Measurements from ENCODE around the gene AFF2.

AFF2 gene

DNA sequence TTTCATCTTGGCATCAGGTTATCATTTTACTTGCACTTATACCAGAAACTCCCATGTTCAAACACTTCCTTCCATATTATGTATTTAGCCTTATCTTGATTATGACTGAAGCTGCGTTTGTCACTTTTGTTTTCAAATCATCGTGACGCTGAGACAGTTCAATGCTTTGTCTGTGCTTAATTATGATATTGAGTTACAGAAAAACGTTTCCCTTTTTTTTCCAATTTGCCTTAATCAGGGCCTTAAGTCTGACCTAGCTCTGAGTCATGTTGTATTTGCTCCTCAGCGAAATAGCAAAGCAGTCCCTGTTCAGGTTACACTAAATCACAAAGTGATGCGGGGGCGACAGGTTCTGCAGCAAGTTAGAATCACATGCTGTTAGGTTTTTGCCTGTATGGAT lies 254.7 kb downstream of the AFF2 start:
- H3K4me3 ChIP-seq (ENCODE audit: low read length), result no peak overlapping the region
- DNase-seq (ENCODE audit: low read depth), result no peak
- TF ChIP-seq, protein P1, sequence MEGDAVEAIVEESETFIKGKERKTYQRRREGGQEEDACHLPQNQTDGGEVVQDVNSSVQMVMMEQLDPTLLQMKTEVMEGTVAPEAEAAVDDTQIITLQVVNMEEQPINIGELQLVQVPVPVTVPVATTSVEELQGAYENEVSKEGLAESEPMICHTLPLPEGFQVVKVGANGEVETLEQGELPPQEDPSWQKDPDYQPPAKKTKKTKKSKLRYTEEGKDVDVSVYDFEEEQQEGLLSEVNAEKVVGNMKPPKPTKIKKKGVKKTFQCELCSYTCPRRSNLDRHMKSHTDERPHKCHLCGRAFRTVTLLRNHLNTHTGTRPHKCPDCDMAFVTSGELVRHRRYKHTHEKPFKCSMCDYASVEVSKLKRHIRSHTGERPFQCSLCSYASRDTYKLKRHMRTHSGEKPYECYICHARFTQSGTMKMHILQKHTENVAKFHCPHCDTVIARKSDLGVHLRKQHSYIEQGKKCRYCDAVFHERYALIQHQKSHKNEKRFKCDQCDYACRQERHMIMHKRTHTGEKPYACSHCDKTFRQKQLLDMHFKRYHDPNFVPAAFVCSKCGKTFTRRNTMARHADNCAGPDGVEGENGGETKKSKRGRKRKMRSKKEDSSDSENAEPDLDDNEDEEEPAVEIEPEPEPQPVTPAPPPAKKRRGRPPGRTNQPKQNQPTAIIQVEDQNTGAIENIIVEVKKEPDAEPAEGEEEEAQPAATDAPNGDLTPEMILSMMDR (conservative IDR thresholded peaks at IDR 0.05; ENCODE audit: low read length), result no peak

DNA sequence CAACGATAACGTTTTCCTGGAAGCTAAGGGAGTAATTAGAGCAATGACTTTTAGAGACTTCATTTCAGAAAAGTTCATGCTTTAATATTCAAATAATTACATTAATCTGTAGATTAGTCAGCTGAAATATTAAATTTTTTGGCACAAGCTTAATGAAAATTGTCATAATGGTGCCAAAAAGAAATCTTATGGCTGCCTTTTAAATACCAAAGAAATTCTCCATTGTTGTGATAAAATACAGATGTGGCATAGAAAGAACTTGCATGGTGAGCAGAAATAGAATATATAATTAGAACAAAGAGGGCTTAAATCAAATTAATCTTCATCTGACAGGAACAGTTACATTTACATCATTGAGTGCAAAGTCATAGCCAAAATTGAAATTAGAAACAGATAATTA lies 263.5 kb downstream of the AFF2 start:
- DNase-seq (ENCODE audit: low read depth), result peak; percentile 3
- TF ChIP-seq, protein P1 (conservative IDR thresholded peaks at IDR 0.05; ENCODE audit: low read length), result no peak

GRCh38 chrX:148768296-148768695 lies 267.9 kb downstream of the AFF2 start:
- TF ChIP-seq, protein P1 (conservative IDR thresholded peaks at IDR 0.05; ENCODE audit: low read length), result no peak
- DNase-seq (ENCODE audit: low read depth), result no peak

More for the DNA sequence above, 263.5 kb downstream of the AFF2 start:
- no peak overlapping the region for H3K4me3 ChIP-seq (ENCODE audit: low read length)

GRCh38 chrX:148771440-148771839 lies 271.0 kb downstream of the AFF2 start:
- TF ChIP-seq, protein P1 (conservative IDR thresholded peaks at IDR 0.05; ENCODE audit: low read length), result no peak
- DNase-seq (ENCODE audit: low read depth), result no peak
- H3K4me3 ChIP-seq (ENCODE audit: low read length), result no peak overlapping the region

More at GRCh38 chrX:148768296-148768695, 267.9 kb downstream of the AFF2 start:
- H3K4me3 ChIP-seq (ENCODE audit: low read length), result no peak overlapping the region

- DNase-seq (ENCODE audit: low read depth), result no peak
- TF ChIP-seq, protein P1 (conservative IDR thresholded peaks at IDR 0.05; ENCODE audit: low read length), result no peak
- no peak overlapping the region for H3K4me3 ChIP-seq (ENCODE audit: low read length)
Measured at GRCh38 chrX:148774276-148774675, 273.9 kb downstream of the AFF2 start.

DNA sequence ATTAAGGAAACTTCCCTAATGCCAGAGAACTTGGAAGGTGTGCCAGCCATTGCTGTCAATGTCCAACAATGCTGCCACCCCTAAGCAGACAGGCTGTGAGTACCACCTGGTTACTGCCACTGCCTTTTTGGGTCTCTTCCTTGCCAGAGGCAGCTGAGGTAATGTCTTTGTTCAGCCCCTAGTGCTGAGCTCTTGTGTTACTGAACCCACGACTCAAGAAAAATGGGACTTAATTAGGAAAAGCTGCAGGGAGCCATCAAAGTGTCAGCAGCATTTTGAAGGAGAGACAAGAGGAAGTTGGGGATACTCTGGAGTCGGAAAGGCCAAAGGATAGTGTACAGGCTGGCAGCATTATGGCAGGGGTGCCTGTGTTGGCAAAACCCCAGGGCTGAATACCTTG lies 283.7 kb downstream of the AFF2 start:
- H3K4me3 ChIP-seq (ENCODE audit: low read length), result no peak overlapping the region
- TF ChIP-seq, protein P1 (conservative IDR thresholded peaks at IDR 0.05; ENCODE audit: low read length), result no peak
- DNase-seq (ENCODE audit: low read depth), result no peak

DNA sequence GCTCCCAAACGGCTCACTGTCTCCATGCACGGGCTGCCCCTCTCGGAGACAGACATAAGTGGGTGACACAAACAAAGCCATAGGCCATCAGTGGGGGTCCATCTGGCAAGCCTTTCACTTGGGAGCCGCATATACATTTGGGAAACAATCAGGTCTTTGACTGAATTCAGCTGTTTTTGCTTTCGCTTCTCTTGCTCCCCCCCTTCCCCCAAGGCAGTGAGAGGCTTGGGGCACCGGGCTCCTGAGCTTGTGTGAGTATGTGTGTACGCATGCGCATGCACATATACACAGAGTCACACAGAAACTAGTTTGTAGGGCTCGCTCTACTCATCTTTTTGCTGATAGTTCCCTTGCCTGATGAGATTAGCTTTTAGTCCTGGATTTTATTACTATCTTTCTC lies 284.4 kb downstream of the AFF2 start:
- no peak overlapping the region for H3K4me3 ChIP-seq (ENCODE audit: low read length)
- DNase-seq (ENCODE audit: low read depth), result no peak
- TF ChIP-seq, protein P1 (conservative IDR thresholded peaks at IDR 0.05; ENCODE audit: low read length), result no peak
